Stimulated activated CD4-positive, alpha-beta T cell treated with anti-CD3 and anti-CD28 coated beads, Interleukin-15, amount 100 ng/mL, for 1 hour (primary cell): ENCODE results near the gene CFD.

Experiments
- DNase-seq, 2 donors: peaks; one replicate each; pipeline ENCODE4 v3.0.0-alpha.2; 2020; ENCODE audit warnings: low read depth in 1 of 2, low spot score in 1 of 2

CFD gene

GRCh38 chr19:903266-903797 lies 43.9 kb downstream of the CFD start:
- DNase-seq, result no peak

- no peak for DNase-seq
Measured at GRCh38 chr19:904545-904944, 45.1 kb downstream of the CFD start.

GRCh38 chr19:906480-906879 lies 47.0 kb downstream of the CFD start:
- DNase-seq, result no peak

- no peak for DNase-seq
Measured at GRCh38 chr19:907183-907853, 47.9 kb downstream of the CFD start.

- no peak for DNase-seq
Measured at GRCh38 chr19:911197-912033, 52.0 kb downstream of the CFD start.

GRCh38 chr19:912181-913079 lies 53.0 kb downstream of the CFD start:
- no peak for DNase-seq
